ENCODE results near the gene RUVBL2.
A peak's percentile ranks its signal among the peaks of the same experiment; 100 is the strongest.

Gene RUVBL2

GRCh38 chr19:48990400-48990799 lies 3.3 kb upstream of the RUVBL2 start:
- peaks cover 69% of the 10 kb centered on the region for H3K36me3 Mint-ChIP-seq (ENCODE audit: low read depth)
- H3K27me3 Mint-ChIP-seq, result no peaks in the 10 kb centered on the region
- peaks cover 57% of the 10 kb centered on the region for H3K4me1 Mint-ChIP-seq (ENCODE audit: low read depth)
- DNase-seq, result no peak
- peak overlapping the region; percentile 39 for H3K27ac Mint-ChIP-seq
- H3K9me3 Mint-ChIP-seq, result no peaks in the 10 kb centered on the region
- no peak overlapping the region for H3K4me3 Mint-ChIP-seq

GRCh38 chr19:48991011-48991609 lies 2.6 kb upstream of the RUVBL2 start:
- Mint-ChIP-seq H3K4me1 (ENCODE audit: low read depth) (peaks cover 60% of the 10 kb centered on the region), H3K27me3 (no peaks in the 10 kb centered on the region), H3K27ac (peak overlapping the region; percentile 71), H3K4me3 (peak overlapping the region; percentile 10), H3K36me3 (ENCODE audit: low read depth) (peaks cover 65% of the 10 kb centered on the region), H3K9me3 (no peaks in the 10 kb centered on the region)
- no peak for DNase-seq

GRCh38 chr19:48991873-48992580 lies 1.7 kb upstream of the RUVBL2 start:
- DNase-seq, result no peak
- H3K27ac Mint-ChIP-seq, result peak overlapping the region; percentile 94
- H3K27me3 Mint-ChIP-seq, result no peaks in the 10 kb centered on the region
- no peaks in the 10 kb centered on the region for H3K9me3 Mint-ChIP-seq
- peak overlapping the region; percentile 99 for H3K4me3 Mint-ChIP-seq
- H3K4me1 Mint-ChIP-seq (ENCODE audit: low read depth), result peaks cover 59% of the 10 kb centered on the region
- H3K36me3 Mint-ChIP-seq (ENCODE audit: low read depth), result peaks cover 63% of the 10 kb centered on the region

- no peak for DNase-seq
- Mint-ChIP-seq H3K27me3 (no peaks in the 10 kb centered on the region), H3K9me3 (no peaks in the 10 kb centered on the region), H3K36me3 (ENCODE audit: low read depth) (peaks cover 61% of the 10 kb centered on the region), H3K27ac (peak overlapping the region; percentile 94), H3K4me3 (peak overlapping the region; percentile 99), H3K4me1 (ENCODE audit: low read depth) (peaks cover 55% of the 10 kb centered on the region)
Measured at GRCh38 chr19:48992581-48993174, 1.0 kb upstream of the RUVBL2 start.

GRCh38 chr19:48994035-48994386 lies 324 bp downstream of the RUVBL2 start:
- no peaks in the 10 kb centered on the region for H3K27me3 Mint-ChIP-seq
- peaks cover 58% of the 10 kb centered on the region for H3K36me3 Mint-ChIP-seq (ENCODE audit: low read depth)
- peaks cover 54% of the 10 kb centered on the region for H3K4me1 Mint-ChIP-seq (ENCODE audit: low read depth)
- peak overlapping the region; percentile 98 for H3K27ac Mint-ChIP-seq
- peak overlapping the region; percentile 99 for H3K4me3 Mint-ChIP-seq
- no peak for DNase-seq
- H3K9me3 Mint-ChIP-seq, result no peaks in the 10 kb centered on the region

DNA sequence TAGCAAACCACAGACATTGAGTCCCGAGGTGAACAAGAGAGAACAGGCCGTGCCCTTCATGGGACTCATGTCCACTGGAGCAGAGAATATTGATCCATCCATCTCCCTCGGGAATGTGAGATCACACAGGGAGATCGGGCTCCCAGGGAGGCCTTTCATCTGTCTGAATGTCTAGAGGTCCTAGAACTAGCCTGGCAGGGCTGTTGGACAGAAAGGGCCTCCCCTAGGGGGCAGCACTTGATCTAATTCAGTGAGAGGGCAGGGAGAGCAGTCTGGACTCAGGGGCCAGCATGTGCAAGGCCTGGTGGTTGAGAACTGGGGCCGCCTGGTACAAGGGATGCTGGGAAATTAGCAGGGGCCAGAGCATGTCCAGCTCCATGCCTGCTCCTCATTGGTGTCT lies 4.3 kb downstream of the RUVBL2 start:
- H3K27ac Mint-ChIP-seq, result peak overlapping the region; percentile 9
- H3K4me3 Mint-ChIP-seq, result no peak overlapping the region
- peak; percentile 58 for DNase-seq
- no peaks in the 10 kb centered on the region for H3K27me3 Mint-ChIP-seq
- peaks cover 68% of the 10 kb centered on the region for H3K36me3 Mint-ChIP-seq (ENCODE audit: low read depth)
- H3K4me1 Mint-ChIP-seq (ENCODE audit: low read depth), result peaks cover 43% of the 10 kb centered on the region
- H3K9me3 Mint-ChIP-seq, result no peaks in the 10 kb centered on the region

DNA sequence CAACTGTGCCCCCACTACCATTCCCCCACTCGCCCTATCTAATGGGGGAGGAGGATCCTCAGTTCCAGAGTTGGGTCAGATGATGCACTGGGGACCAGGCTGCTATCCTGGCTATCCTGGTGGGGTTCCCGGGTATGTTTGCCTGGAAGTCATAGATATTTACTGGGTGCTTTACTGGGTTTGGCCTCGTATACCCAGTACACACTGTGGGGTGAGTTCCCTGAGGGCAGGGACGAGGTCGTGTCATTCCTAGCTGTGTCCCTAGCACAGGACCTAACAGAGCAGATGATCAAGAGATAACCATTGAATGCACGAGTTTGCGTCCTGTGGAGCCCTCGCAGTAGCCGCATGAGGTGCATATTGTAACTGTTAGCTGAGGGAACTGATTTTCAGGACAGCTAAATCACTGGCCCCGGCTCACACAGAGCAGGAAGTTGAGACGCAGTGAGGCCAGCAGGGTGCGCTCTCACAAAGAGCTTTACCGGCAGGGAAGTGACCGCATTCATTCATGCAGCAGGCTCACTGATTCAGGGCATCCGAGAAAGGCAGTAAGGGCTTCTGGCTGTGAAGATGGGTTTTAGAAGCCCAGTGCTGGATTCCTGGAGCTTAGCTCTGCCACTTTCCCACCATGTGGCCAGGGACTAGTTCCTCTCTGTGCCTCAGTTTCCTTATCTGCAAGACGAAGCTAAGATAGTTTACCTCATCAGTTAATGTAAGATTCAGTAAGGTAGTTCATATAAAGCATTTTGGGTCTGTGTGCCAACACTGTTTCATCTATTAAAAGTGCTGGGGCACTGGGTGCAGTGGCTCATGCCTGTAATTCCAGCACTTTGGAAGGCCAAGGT lies 6.0 kb downstream of the RUVBL2 start:
- H3K4me1 Mint-ChIP-seq (ENCODE audit: low read depth), result peaks cover 35% of the 10 kb centered on the region
- no peaks in the 10 kb centered on the region for H3K27me3 Mint-ChIP-seq
- H3K27ac Mint-ChIP-seq, result peak overlapping the region; percentile 61
- H3K4me3 Mint-ChIP-seq, result no peak overlapping the region
- no peaks in the 10 kb centered on the region for H3K9me3 Mint-ChIP-seq
- DNase-seq, result peak; percentile 79
- peaks cover 75% of the 10 kb centered on the region for H3K36me3 Mint-ChIP-seq (ENCODE audit: low read depth)

DNA sequence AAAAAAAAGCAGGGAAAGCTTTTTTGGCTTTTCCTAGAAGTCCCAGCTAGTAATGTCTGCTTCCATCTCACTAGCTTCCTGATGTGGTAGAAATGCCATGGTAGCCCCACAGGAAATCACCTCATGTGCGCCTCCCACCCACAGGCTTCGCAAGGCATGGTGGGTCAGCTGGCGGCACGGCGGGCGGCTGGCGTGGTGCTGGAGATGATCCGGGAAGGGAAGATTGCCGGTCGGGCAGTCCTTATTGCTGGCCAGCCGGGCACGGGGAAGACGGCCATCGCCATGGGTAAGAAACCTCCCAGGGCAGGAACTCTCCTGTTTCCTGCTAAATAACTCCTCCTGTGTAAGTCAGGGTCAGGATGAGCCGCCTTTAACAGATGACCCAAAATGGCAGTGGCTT lies 10.4 kb downstream of the RUVBL2 start:
- Mint-ChIP-seq H3K27ac (no peak overlapping the region), H3K4me1 (ENCODE audit: low read depth) (peaks cover 9% of the 10 kb centered on the region), H3K9me3 (no peaks in the 10 kb centered on the region), H3K36me3 (ENCODE audit: low read depth) (peaks cover 81% of the 10 kb centered on the region), H3K4me3 (no peak overlapping the region), H3K27me3 (no peaks in the 10 kb centered on the region)
- DNase-seq, result no peak

- peaks cover 81% of the 10 kb centered on the region for H3K36me3 Mint-ChIP-seq (ENCODE audit: low read depth)
- H3K27me3 Mint-ChIP-seq, result no peaks in the 10 kb centered on the region
- H3K4me1 Mint-ChIP-seq (ENCODE audit: low read depth), result no peaks in the 10 kb centered on the region
Measured at GRCh38 chr19:49004964-49005614, 11.4 kb downstream of the RUVBL2 start.

DNA sequence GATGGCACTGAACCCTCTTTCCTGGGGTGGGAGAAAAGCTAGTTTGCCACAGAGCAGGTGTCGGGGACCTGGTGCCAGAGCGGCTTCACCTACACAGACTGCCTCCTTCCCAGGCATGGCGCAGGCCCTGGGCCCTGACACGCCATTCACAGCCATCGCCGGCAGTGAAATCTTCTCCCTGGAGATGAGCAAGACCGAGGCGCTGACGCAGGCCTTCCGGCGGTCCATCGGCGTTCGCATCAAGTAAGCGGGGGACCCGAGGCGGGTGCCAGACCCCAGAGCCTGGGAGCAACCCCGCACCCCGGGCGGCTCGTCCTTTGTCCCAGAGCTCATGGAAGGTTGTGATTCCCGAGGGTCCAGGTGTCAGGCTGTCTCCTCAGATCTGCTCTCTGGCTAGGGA lies 13.2 kb downstream of the RUVBL2 start:
- H3K27me3 Mint-ChIP-seq, result no peaks in the 10 kb centered on the region
- H3K9me3 Mint-ChIP-seq, result no peaks in the 10 kb centered on the region
- H3K36me3 Mint-ChIP-seq (ENCODE audit: low read depth), result peaks cover 89% of the 10 kb centered on the region
- no peak overlapping the region for H3K4me3 Mint-ChIP-seq
- H3K27ac Mint-ChIP-seq, result no peak overlapping the region
- no peak for DNase-seq
- H3K4me1 Mint-ChIP-seq (ENCODE audit: low read depth), result no peaks in the 10 kb centered on the region

More at GRCh38 chr19:49004964-49005614, 11.4 kb downstream of the RUVBL2 start:
- peak overlapping the region; percentile 31 for H3K27ac Mint-ChIP-seq
- no peak for DNase-seq
- H3K9me3 Mint-ChIP-seq, result no peaks in the 10 kb centered on the region
- no peak overlapping the region for H3K4me3 Mint-ChIP-seq

DNA sequence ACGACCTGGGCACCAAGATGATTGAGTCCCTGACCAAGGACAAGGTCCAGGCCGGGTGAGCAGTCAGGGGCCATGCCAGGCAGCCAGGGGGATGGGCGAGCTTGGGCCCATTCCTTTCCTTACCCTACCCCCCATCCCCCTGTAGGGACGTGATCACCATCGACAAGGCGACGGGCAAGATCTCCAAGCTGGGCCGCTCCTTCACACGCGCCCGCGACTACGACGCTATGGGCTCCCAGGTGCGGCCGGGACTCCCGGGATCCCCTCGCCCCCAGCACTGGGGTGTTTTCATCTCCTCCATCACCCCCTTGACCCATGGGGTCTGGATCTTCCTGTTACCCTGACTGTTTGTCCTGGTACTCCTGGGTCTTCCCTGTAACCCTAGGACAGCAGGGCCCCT lies 16.1 kb downstream of the RUVBL2 start:
- no peak overlapping the region for H3K4me3 Mint-ChIP-seq
- no peaks in the 10 kb centered on the region for H3K27me3 Mint-ChIP-seq
- no peaks in the 10 kb centered on the region for H3K9me3 Mint-ChIP-seq
- H3K36me3 Mint-ChIP-seq (ENCODE audit: low read depth), result peaks cover 88% of the 10 kb centered on the region
- H3K4me1 Mint-ChIP-seq (ENCODE audit: low read depth), result no peaks in the 10 kb centered on the region
- no peak overlapping the region for H3K27ac Mint-ChIP-seq
- no peak for DNase-seq

- H3K27ac Mint-ChIP-seq, result no peak overlapping the region
- no peak overlapping the region for H3K4me3 Mint-ChIP-seq
- H3K4me1 Mint-ChIP-seq (ENCODE audit: low read depth), result no peaks in the 10 kb centered on the region
- no peak for DNase-seq
- no peaks in the 10 kb centered on the region for H3K9me3 Mint-ChIP-seq
- H3K36me3 Mint-ChIP-seq (ENCODE audit: low read depth), result peaks cover 88% of the 10 kb centered on the region
- no peaks in the 10 kb centered on the region for H3K27me3 Mint-ChIP-seq
Measured at GRCh38 chr19:49010453-49010852, 16.8 kb downstream of the RUVBL2 start.

- H3K4me3 Mint-ChIP-seq, result no peak overlapping the region
- H3K9me3 Mint-ChIP-seq, result no peaks in the 10 kb centered on the region
- H3K4me1 Mint-ChIP-seq (ENCODE audit: low read depth), result no peaks in the 10 kb centered on the region
- peaks cover 88% of the 10 kb centered on the region for H3K36me3 Mint-ChIP-seq (ENCODE audit: low read depth)
- no peaks in the 10 kb centered on the region for H3K27me3 Mint-ChIP-seq
- DNase-seq, result no peak
- no peak overlapping the region for H3K27ac Mint-ChIP-seq
Measured at GRCh38 chr19:49011194-49011593, 17.5 kb downstream of the RUVBL2 start.

DNA sequence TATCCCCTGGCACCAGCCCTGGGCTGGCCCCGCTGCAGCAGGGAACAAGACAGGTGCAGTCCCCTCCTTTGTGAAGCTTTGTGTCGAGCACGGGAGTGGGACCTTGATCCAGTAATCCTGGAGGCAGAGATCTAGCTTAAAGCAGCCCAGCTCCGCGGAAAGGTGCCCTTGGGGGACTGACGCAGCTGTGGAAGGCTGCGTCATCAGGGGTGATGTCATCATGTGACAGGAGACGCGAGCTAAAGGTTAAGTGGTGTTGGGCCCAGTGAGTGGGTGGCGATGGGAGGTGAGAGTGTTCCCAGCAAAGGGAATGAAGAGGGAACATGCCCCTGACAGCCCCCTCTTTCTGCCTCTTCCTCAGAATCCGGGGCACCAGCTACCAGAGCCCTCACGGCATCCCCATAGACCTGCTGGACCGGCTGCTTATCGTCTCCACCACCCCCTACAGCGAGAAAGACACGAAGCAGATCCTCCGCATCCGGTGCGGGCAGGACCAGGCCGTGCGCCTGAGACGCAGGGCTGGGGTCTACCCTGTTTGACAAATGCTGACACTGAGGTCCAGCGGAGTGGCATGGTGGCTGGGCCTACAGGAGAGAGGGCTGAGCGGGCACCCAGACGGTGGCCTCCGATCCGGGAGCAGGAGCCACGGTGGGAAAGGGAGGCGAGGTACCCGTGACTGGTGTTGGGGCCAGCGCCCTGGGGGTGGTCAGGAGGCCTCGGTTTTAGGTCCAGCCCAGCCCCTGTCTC lies 20.6 kb downstream of the RUVBL2 start:
- Mint-ChIP-seq H3K4me1 (ENCODE audit: low read depth) (peaks cover 16% of the 10 kb centered on the region), H3K27me3 (peaks cover 8% of the 10 kb centered on the region), H3K36me3 (ENCODE audit: low read depth) (peaks cover 78% of the 10 kb centered on the region), H3K4me3 (no peak overlapping the region), H3K27ac (no peak overlapping the region), H3K9me3 (no peaks in the 10 kb centered on the region)
- no peak for DNase-seq

All from activated T-cell treated with anti-CD3 and anti-CD28 coated beads, Interleukin-2, amount 50 U/mL, for 24 hours (primary cell).